ENCODE data around the gene OSER1. TPM values are rescaled to one million over a fixed set of nuclear protein-coding genes. Genes with fewer than 3 reads are reported as not detected.
"Not testable (repeated sequence)": the region's sequence is repeated elsewhere in the genome, so short reads cannot be mapped to it uniquely, and the experiment has no call there.

The OSER1 gene
- total and polyA plus RNA-seq, 3 donors from 2014 or later = 79.0 to 195 (median 80.4) TPM

DNA sequence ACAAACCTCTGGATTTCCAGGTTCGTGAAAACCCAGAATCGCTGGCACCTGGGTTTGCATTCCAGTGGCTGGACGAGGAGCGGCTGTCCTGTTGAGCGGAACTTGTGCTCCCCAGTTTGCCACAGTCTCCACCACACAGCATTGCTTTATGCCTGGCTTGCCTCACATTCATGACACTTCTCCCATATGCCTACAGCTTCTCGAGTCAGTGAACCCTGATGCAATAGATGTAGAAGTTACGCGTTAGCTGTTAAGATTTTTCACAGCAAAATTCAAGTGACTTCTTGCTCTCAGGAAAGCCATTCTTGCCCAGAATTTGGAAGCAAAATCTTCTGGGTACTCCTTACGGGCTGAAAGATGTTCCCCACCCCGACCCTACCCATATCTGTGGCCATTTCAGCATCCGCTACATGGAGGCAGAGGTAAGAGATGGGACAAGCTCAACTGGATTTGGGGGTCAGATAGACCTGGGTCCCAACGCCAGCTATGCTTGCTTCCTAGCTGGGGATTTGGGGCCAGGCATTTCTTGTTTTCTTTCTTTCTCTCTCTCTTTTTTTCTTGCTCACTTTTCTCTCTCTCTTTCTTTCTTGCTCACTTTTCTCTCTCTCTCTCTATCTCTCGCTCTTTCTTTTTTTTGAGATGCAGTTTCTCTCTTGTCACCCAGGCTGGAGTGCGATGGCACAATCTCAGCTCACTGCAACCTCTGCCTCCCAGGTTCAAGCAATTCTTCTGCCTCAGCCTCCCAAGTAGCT is 24.2 kb upstream of the OSER1 start:
- H3K27ac ChIP-seq = no peak overlapping the region
- DNase-seq = no peak
- WGBS, 2 donors = 93 to 96% methylated on average over 14 of the region's 14 CpGs
- H3K9me3 ChIP-seq = no peaks in the 10 kb centered on the region
- TF ChIP-seq, protein P1, sequence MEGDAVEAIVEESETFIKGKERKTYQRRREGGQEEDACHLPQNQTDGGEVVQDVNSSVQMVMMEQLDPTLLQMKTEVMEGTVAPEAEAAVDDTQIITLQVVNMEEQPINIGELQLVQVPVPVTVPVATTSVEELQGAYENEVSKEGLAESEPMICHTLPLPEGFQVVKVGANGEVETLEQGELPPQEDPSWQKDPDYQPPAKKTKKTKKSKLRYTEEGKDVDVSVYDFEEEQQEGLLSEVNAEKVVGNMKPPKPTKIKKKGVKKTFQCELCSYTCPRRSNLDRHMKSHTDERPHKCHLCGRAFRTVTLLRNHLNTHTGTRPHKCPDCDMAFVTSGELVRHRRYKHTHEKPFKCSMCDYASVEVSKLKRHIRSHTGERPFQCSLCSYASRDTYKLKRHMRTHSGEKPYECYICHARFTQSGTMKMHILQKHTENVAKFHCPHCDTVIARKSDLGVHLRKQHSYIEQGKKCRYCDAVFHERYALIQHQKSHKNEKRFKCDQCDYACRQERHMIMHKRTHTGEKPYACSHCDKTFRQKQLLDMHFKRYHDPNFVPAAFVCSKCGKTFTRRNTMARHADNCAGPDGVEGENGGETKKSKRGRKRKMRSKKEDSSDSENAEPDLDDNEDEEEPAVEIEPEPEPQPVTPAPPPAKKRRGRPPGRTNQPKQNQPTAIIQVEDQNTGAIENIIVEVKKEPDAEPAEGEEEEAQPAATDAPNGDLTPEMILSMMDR (IDR thresholded peaks at IDR 0.05) = no peak
- no peak for TF ChIP-seq POLR2A (IDR thresholded peaks at IDR 0.05)
- no peaks in the 10 kb centered on the region for H3K27me3 ChIP-seq
- no peaks in the 10 kb centered on the region for H3K36me3 ChIP-seq (ENCODE audit: low read depth, missing control alignments)
- intact Hi-C loops (cut with DNase I; ENCODE audit: low total_unique reads) = no loop called here
- no peaks in the 10 kb centered on the region for H3K4me1 ChIP-seq
- no peak overlapping the region for H3K4me3 ChIP-seq

DNA sequence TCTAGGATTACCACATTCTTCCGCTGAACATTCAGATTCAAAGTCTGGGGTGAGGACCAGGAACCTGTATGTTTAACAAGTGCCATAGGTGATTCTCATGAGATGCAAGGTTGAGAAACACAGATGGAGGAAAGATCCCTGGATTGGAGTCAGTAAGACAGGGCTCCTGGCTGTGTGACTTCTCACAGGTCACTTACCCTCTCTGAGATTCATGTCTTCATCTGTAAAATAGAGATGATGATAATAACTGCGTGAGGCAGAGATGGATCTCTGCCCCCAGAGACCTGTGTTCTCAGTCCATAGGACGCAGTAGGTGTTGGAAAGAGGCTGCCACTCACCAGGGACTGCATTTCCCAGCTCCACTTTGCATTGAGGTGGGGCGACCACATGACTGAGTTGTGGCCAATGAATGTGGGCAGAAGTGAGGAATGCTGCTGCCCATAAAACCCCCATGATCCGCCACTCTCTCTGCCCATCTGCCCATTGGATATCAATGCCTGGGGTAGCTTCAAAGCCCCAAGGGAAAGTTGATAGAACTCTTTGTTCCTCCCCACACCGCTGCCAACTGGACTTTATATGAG is 23.0 kb upstream of the OSER1 start:
- Histone ChIP-seq H3K9me3 (no peaks in the 10 kb centered on the region), H3K27me3 (no peaks in the 10 kb centered on the region), H3K4me1 (no peaks in the 10 kb centered on the region), H3K36me3 (ENCODE audit: low read depth, missing control alignments) (no peaks in the 10 kb centered on the region), H3K4me3 (no peak overlapping the region), H3K27ac (no peak overlapping the region)
- intact Hi-C loops (cut with DNase I; ENCODE audit: low total_unique reads) = no loop called here
- TF ChIP-seq, protein P1 (IDR thresholded peaks at IDR 0.05) = no peak
- no peak for TF ChIP-seq POLR2A (IDR thresholded peaks at IDR 0.05)
- no peak for DNase-seq
- WGBS, 2 donors = 83 to 91% methylated on average over 6 of the region's 6 CpGs

DNA sequence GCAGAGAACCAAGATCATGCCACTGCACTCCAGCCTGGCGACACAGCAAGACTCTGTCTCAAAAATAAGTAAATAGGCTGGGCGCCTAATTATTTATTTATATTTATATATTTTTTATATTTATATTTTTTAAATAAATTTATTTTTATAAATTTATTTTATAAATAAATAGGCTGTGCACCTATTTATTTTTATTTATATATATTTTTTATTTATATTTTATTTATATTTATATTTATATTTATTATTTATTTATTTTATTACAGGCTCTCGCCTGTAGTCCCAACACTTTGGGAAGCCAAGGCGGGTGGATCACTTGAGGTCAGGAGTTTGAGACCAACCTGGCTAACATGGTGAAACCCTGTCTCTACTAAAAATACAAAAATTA is 21.9 kb upstream of the OSER1 start:
- H3K27me3 ChIP-seq; H3K9me3 ChIP-seq; H3K4me3 ChIP-seq; H3K36me3 ChIP-seq (ENCODE audit: low read depth, missing control alignments); H3K4me1 ChIP-seq; intact Hi-C loops (cut with DNase I; ENCODE audit: low total_unique reads); DNase-seq; H3K27ac ChIP-seq: not testable (repeated sequence)
- 95% methylated on average over 4 of the region's 4 CpGs for WGBS, 2 donors

DNA sequence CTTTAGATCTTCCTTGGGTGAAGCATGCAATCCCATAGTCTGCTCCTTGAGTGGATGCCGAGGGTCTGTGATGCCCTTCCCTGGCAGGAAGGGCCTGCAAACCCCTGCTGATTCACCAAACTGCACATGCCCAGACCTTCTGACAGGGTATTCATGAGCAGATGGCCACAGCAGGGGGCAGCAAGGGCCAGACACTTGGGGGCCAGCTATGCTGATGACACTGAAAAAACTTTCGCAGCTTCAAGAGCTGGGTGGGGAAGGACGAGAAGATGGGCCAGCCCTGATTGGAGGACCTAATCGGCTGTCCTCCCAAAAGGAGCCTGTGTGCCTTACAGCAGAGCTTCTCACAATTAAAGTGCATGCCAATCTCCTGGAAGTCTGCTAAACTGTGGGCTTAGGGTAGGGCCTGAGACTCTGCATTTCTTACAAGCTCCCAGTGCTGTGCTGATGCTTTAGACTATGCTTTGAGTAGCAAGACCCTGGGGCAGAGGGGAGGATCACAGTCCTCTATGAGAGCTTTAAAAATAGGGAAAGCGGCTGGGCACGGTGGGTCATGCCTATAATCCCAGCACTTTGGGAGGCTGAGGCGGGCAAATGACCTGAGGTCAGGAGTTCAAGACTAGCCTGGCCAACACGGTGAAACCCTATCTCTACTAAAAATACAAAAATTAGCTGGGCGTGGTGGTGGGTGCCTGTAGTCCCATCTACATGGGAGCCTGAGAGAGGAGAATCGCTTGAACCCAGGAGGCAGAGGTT is 21.3 kb upstream of the OSER1 start:
- Histone ChIP-seq H3K4me3 (no peak overlapping the region), H3K4me1 (no peaks in the 10 kb centered on the region), H3K9me3 (no peaks in the 10 kb centered on the region), H3K36me3 (ENCODE audit: low read depth, missing control alignments) (no peaks in the 10 kb centered on the region), H3K27ac (no peak overlapping the region), H3K27me3 (no peaks in the 10 kb centered on the region)
- TF ChIP-seq, protein P1 (IDR thresholded peaks at IDR 0.05) = no peak
- no peak for TF ChIP-seq POLR2A (IDR thresholded peaks at IDR 0.05)
- intact Hi-C loops (cut with DNase I; ENCODE audit: low total_unique reads) = no loop called here
- DNase-seq = no peak
- whole genome bisulfite sequencing, 2 donors = 79 to 81% methylated on average over 9 to 10 of the region's 10 CpGs

DNA sequence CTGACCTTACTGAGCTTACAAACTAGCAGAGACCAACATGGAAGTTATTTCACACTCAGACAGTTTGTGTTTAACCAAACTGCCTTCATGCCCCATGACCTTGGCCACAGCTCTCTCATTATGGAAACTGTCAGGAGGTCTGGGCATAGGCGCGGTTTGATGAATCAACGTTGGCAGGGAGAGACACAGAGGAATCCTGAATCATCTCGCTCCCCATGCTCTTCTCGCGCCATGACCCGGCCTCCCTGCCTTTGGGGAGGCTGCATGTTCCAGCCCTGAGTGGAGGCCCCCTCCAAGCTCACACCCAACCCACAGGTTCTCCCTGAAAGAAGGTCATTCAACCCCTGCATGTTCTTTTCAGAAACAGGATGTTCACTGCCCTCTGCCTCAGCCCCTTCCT is 20.6 kb upstream of the OSER1 start:
- Histone ChIP-seq H3K4me1 (no peaks in the 10 kb centered on the region), H3K27ac (no peak overlapping the region), H3K9me3 (no peaks in the 10 kb centered on the region), H3K36me3 (ENCODE audit: low read depth, missing control alignments) (no peaks in the 10 kb centered on the region), H3K27me3 (no peaks in the 10 kb centered on the region), H3K4me3 (no peak overlapping the region)
- DNase-seq = no peak
- intact Hi-C loops (cut with DNase I; ENCODE audit: low total_unique reads) = no loop called here
- 89 to 90% methylated on average over 7 of the region's 7 CpGs for WGBS, 2 donors
- TF ChIP-seq POLR2A (IDR thresholded peaks at IDR 0.05) = no peak
- TF ChIP-seq, protein P1 (IDR thresholded peaks at IDR 0.05) = no peak

All from testis (tissue), 3 donors.